SK-N-SH (cell line): ENCODE results near the gene MAN2B1.

Source experiments
- CHD2 ChIP-seq: fragments of 150-350 bp; IDR thresholded peaks from 2 replicates; pipeline ENCODE4 v1.6.1; 2018; ENCODE audit warnings: low read length; ENCODE audit not compliant: partially characterized antibody
- JUND ChIP-seq: IDR thresholded peaks from 2 replicates; pipeline ENCODE4 v1.4.0; 2012
- RCOR1 ChIP-seq: fragments of 150-350 bp; IDR thresholded peaks from 2 replicates; pipeline ENCODE4 v1.6.1; 2017; ENCODE audit warnings: antibody characterized with exemption, low read length
- TCF12 ChIP-seq: IDR thresholded peaks from 2 replicates; pipeline ENCODE4 v1.4.0; 2012
- TF ChIP-seq, protein P1 (sequence below): fragments of 200-600 bp; sonication (generic); IDR thresholded peaks from 2 replicates; pipeline ENCODE4 v1.6.1; 2017; ENCODE audit warnings: antibody characterized with exemption, mild to moderate bottlenecking, moderate library complexity
- TF ChIP-seq, protein P2 (sequence below): IDR thresholded peaks from 2 replicates; pipeline ENCODE4 v1.4.0; 2012; ENCODE audit warnings: low read depth, borderline replicate concordance

DNA sequence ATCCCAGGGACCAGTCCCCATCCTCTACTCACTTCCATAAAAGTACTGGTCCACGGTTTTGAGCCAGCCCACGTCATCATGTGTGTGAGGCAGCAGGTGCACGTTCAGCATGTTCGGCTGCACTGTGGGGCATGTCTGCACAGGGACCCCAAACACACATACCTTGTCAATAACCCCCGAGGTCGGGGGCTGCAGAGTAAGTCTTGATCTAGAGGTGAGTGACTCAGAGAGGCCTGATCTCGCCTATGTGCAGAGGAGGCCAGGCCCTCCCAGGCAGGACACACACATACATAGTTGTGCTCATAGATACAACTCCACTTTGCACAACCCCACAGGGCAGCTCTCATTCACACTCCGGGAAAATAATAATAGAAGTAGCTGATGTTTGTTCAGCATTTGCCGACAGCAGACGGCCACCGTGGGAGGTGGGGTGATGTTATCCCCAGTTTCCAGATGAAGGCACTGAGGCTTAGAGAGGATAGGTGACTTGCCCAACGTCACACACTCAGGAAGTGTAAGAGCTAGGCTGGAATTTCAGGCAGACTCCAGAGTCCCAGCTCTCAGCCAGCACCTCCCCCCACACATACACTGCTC is 774 bp downstream of the MAN2B1 start:
- TF ChIP-seq TCF12: no peak
- TF ChIP-seq RCOR1: no peak
- TF ChIP-seq, protein P1, sequence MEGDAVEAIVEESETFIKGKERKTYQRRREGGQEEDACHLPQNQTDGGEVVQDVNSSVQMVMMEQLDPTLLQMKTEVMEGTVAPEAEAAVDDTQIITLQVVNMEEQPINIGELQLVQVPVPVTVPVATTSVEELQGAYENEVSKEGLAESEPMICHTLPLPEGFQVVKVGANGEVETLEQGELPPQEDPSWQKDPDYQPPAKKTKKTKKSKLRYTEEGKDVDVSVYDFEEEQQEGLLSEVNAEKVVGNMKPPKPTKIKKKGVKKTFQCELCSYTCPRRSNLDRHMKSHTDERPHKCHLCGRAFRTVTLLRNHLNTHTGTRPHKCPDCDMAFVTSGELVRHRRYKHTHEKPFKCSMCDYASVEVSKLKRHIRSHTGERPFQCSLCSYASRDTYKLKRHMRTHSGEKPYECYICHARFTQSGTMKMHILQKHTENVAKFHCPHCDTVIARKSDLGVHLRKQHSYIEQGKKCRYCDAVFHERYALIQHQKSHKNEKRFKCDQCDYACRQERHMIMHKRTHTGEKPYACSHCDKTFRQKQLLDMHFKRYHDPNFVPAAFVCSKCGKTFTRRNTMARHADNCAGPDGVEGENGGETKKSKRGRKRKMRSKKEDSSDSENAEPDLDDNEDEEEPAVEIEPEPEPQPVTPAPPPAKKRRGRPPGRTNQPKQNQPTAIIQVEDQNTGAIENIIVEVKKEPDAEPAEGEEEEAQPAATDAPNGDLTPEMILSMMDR: no peak
- TF ChIP-seq, protein P2, sequence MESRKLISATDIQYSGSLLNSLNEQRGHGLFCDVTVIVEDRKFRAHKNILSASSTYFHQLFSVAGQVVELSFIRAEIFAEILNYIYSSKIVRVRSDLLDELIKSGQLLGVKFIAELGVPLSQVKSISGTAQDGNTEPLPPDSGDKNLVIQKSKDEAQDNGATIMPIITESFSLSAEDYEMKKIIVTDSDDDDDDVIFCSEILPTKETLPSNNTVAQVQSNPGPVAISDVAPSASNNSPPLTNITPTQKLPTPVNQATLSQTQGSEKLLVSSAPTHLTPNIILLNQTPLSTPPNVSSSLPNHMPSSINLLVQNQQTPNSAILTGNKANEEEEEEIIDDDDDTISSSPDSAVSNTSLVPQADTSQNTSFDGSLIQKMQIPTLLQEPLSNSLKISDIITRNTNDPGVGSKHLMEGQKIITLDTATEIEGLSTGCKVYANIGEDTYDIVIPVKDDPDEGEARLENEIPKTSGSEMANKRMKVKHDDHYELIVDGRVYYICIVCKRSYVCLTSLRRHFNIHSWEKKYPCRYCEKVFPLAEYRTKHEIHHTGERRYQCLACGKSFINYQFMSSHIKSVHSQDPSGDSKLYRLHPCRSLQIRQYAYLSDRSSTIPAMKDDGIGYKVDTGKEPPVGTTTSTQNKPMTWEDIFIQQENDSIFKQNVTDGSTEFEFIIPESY: no peak
- TF ChIP-seq CHD2: no peak
- TF ChIP-seq JUND: no peak
